SIG-M5 treated with dmso at 0.1 percent for 504 hours (cell line): ENCODE measurements around the gene COX6B2.

Experiments
- DNase-seq: peaks from one replicate; lab custom pipeline; 2025; ENCODE audit not compliant: unreplicated experiment; lab: John Stamatoyannopoulos, UW

Gene COX6B2

GRCh38 chr19:55383279-55384130, 29.0 kb upstream of the COX6B2 start:
- peak; percentile 55 for DNase-seq

GRCh38 chr19:55382522-55383054, 28.1 kb upstream of the COX6B2 start:
- DNase-seq = no peak

GRCh38 chr19:55382013-55382412, 27.5 kb upstream of the COX6B2 start:
- no peak for DNase-seq

GRCh38 chr19:55379174-55379573, 24.7 kb upstream of the COX6B2 start:
- no peak for DNase-seq

GRCh38 chr19:55377356-55378131, 23.0 kb upstream of the COX6B2 start:
- DNase-seq = no peak

- DNase-seq = no peak
Observed at GRCh38 chr19:55376241-55376933, 21.9 kb upstream of the COX6B2 start, which contains the start of gene TMEM190. TSS of gene TMEM190 (plus strand) at chr19:55376826. CDS start at chr19:55376854, 28 bp downstream.

- DNase-seq = no peak
Observed at GRCh38 chr19:55373993-55374757, 19.7 kb upstream of the COX6B2 start.

- DNase-seq = no peak
Observed at GRCh38 chr19:55373306-55373992, 18.9 kb upstream of the COX6B2 start.

GRCh38 chr19:55372316-55373081, 18.0 kb upstream of the COX6B2 start:
- no peak for DNase-seq

- no peak for DNase-seq
Observed at GRCh38 chr19:55370305-55370988, 15.9 kb upstream of the COX6B2 start, which contains the start of gene IL11. TSS of gene IL11 (minus strand) at chr19:55370463. CDS start at chr19:55370310, 153 bp downstream.

GRCh38 chr19:55369653-55370304, 15.3 kb upstream of the COX6B2 start:
- no peak for DNase-seq

GRCh38 chr19:55368701-55369563, 14.4 kb upstream of the COX6B2 start:
- DNase-seq = no peak

- DNase-seq = no peak
Observed at GRCh38 chr19:55368106-55368505, 13.6 kb upstream of the COX6B2 start.

- DNase-seq = no peak
Observed at GRCh38 chr19:55366790-55367189, 12.3 kb upstream of the COX6B2 start.

GRCh38 chr19:55365964-55366363, 11.4 kb upstream of the COX6B2 start:
- DNase-seq = no peak

- DNase-seq = no peak
Observed at GRCh38 chr19:55365245-55365644, 10.7 kb upstream of the COX6B2 start.
